Hepatocyte (in vitro differentiated cells): ENCODE measurements around the gene HDAC2. TPM values are rescaled to one million over a fixed set of nuclear protein-coding genes. Genes with fewer than 3 reads are reported as not detected.

Source experiments
- DNase-seq: peaks from one replicate; pipeline ENCODE4 v3.0.0-alpha.2; 2016; ENCODE audit warnings: low spot score
- H2AFZ ChIP-seq: fragments of 200-600 bp; sonication (generic); 2 replicates; pipeline ENCODE4 v1.6.0; 2016; ENCODE audit warnings: antibody characterized with exemption, mild to moderate bottlenecking
- H3K27ac ChIP-seq: fragments of 200-600 bp; sonication (generic); 2 replicates; pipeline ENCODE4 v1.5.1; 2016; ENCODE audit warnings: mild to moderate bottlenecking
- H3K27me3 ChIP-seq: fragments of 200-600 bp; sonication (generic); 2 replicates; pipeline ENCODE4 v1.6.1; 2016
- H3K36me3 ChIP-seq: fragments of 200-600 bp; sonication (generic); replicated peaks from 2 replicates; pipeline ENCODE4 v1.5.1; 2016; ENCODE audit warnings: low read depth; ENCODE audit not compliant: insufficient read depth
- H3K4me1 ChIP-seq: fragments of 200-600 bp; sonication (generic); 2 replicates; pipeline ENCODE4 v1.5.1; 2016; ENCODE audit warnings: mild to moderate bottlenecking, moderate library complexity; ENCODE audit not compliant: insufficient read depth
- H3K4me2 ChIP-seq: fragments of 200-600 bp; sonication (generic); 2 replicates; pipeline ENCODE4 v1.6.0; 2016
- H3K4me3 ChIP-seq: fragments of 200-600 bp; sonication (generic); 2 replicates; pipeline ENCODE4 v1.5.1; 2016; ENCODE audit warnings: mild to moderate bottlenecking
- H3K79me2 ChIP-seq: fragments of 200-600 bp; sonication (generic); 2 replicates; pipeline ENCODE4 v1.6.0; 2017; ENCODE audit warnings: mild to moderate bottlenecking
- H3K9me2 ChIP-seq: fragments of 200-600 bp; sonication (generic); replicated peaks from 2 replicates; pipeline ENCODE4 v1.6.0; 2017; ENCODE audit warnings: mild to moderate bottlenecking; ENCODE audit not compliant: insufficient read depth
- H3K9me3 ChIP-seq: fragments of 200-600 bp; sonication (generic); 2 replicates; pipeline ENCODE4 v1.5.1; 2016; ENCODE audit warnings: low read depth, mild to moderate bottlenecking
- H4K20me1 ChIP-seq: fragments of 200-600 bp; sonication (generic); 2 replicates; pipeline ENCODE4 v1.6.0; 2016; ENCODE audit warnings: mild to moderate bottlenecking; ENCODE audit not compliant: insufficient read depth, poor library complexity, severe bottlenecking
- EZH2 ChIP-seq: fragments of 200-600 bp; sonication (generic); IDR thresholded peaks from 2 replicates; pipeline ENCODE4 v1.6.1; 2016; ENCODE audit warnings: antibody characterized with exemption, mild to moderate bottlenecking, borderline replicate concordance
- EZH2phosphoT487 ChIP-seq: fragments of 200-600 bp; sonication (generic); IDR thresholded peaks from one replicate; pipeline ENCODE4 v1.6.1; 2018; ENCODE audit warnings: antibody characterized with exemption, mild to moderate bottlenecking, low read depth, moderate library complexity; ENCODE audit not compliant: unreplicated experiment, severe bottlenecking
- whole genome bisulfite sequencing: methylation state at CpG from one replicate; pipeline ENCODE4 v1.1.6; 2016; ENCODE audit warnings: low lambda C conversion rate; ENCODE audit errors: missing lambda C conversion rate; 5-methylcytosine and 5-hydroxymethylcytosine counted together
- polyA plus RNA-seq: library from polyadenylated mRNA; unstranded; fragments of >200 nt; fragmentation: Nextera tagmentation; extraction: Ambion mirVana; gene quantifications from 2 replicates; pipeline ENCODE4 v1.2.1, GENCODE V29; 2016
- total RNA-seq: library from RNA; depleted of rRNA; stranded (reverse); fragments of >200 nt; gene quantifications from 2 replicates; pipeline ENCODE4 v1.2.3, GENCODE V29; 2014
- TF ChIP-seq, protein P1 (sequence below): fragments of 200-600 bp; sonication (generic); IDR thresholded peaks from 2 replicates; pipeline ENCODE4 v1.5.1; 2016; ENCODE audit warnings: antibody characterized with exemption, mild to moderate bottlenecking; ENCODE audit not compliant: poor library complexity

Gene HDAC2
- total and polyA plus RNA-seq, 2 experiments from 2014 or later = 139 to 173 TPM

DNA sequence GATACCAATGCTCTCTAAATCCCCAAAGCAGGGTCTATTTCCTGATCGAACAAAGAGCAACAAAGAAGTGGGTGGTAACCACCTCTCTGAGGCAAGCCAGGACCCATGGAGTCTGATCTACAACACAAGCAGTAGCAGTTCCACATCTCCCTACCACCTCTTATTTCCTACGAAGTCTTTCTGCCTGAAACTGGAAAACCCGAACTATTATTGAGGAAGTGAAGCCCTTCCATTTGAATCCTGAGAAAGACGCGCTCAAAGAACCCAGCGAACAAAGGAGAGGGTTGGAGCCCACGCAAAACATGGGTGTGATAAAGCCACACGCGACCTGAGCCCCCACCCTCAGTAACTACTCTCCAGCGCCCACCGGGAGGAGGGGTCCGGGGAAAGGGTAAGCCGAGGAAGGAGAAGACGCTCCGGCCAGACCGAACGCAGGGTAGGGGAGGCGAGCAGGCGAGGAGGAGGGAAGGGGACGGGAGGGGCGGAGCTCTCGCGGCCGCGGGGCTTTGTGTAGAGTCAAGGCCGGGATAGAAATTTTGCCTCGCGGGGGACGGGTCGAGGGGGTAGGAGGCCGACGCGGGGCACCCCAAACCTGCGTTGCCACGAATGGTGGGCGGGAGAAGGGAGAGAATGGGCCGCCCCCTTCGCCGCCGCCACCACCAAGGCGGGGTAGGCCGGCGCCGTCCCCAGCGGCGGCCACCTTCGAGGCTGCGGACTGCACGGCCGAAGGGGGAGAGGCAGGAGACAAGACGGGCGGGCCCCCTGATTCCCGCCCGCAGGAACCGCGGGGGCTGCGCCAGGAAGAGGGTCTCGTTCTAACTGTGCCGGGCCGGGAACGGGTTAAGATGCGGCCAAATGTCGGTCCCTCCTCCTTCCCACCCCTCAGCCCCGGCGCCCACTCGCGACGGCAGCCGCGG, 802 bp downstream of the HDAC2 start:
- Histone ChIP-seq H3K4me1 (peaks cover 24% of the 10 kb centered on the region), H3K79me2 (peaks cover 63% of the 10 kb centered on the region), H3K36me3 (no peaks in the 10 kb centered on the region), H2AFZ (peak overlapping the region; percentile 93), H3K27me3 (no peaks in the 10 kb centered on the region), H3K9me2 (no peaks in the 10 kb centered on the region), H3K9me3 (no peaks in the 10 kb centered on the region), H4K20me1 (peaks cover 47% of the 10 kb centered on the region), H3K4me3 (peak overlapping the region; percentile 99), H3K4me2 (peak overlapping the region; percentile 85), H3K27ac (peak overlapping the region; percentile 100)
- peak; percentile 77 for DNase-seq
- WGBS = under 1% methylated on average over 30 of the region's 70 CpGs
- TF ChIP-seq EZH2phosphoT487 = no peak
- TF ChIP-seq EZH2 = no peak
- TF ChIP-seq, protein P1, sequence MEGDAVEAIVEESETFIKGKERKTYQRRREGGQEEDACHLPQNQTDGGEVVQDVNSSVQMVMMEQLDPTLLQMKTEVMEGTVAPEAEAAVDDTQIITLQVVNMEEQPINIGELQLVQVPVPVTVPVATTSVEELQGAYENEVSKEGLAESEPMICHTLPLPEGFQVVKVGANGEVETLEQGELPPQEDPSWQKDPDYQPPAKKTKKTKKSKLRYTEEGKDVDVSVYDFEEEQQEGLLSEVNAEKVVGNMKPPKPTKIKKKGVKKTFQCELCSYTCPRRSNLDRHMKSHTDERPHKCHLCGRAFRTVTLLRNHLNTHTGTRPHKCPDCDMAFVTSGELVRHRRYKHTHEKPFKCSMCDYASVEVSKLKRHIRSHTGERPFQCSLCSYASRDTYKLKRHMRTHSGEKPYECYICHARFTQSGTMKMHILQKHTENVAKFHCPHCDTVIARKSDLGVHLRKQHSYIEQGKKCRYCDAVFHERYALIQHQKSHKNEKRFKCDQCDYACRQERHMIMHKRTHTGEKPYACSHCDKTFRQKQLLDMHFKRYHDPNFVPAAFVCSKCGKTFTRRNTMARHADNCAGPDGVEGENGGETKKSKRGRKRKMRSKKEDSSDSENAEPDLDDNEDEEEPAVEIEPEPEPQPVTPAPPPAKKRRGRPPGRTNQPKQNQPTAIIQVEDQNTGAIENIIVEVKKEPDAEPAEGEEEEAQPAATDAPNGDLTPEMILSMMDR = no peak

DNA sequence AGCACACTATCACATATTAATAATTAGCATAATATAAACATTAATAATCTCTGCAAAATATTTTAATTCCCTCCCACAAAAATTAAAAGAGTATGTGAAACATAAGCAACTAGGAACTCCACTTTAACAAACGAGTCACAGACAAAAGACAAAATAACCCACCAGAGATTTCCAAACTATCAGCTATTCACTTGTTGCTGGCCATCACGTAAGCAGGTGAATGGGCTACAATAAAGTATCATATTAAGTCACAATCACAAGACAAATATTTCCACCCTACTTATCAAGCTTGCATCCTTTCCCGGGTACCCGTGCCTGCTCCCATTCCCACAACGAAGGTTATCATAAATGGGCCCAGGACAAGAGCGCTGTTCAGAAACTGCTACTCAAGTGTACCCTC, 2.5 kb downstream of the HDAC2 start:
- Histone ChIP-seq H3K27me3 (no peaks in the 10 kb centered on the region), H3K27ac (no peak overlapping the region), H4K20me1 (peaks cover 64% of the 10 kb centered on the region), H3K4me3 (peak overlapping the region; percentile 99), H3K9me3 (no peaks in the 10 kb centered on the region), H3K36me3 (no peaks in the 10 kb centered on the region), H3K9me2 (no peaks in the 10 kb centered on the region), H3K4me1 (peaks cover 24% of the 10 kb centered on the region), H3K4me2 (peak overlapping the region; percentile 85), H2AFZ (no peak overlapping the region), H3K79me2 (peaks cover 79% of the 10 kb centered on the region)
- DNase-seq = no peak
- TF ChIP-seq EZH2 (no peak), EZH2phosphoT487 (no peak)
- TF ChIP-seq, protein P1 = no peak
- 33% methylated on average over 6 of the region's 6 CpGs for WGBS

DNA sequence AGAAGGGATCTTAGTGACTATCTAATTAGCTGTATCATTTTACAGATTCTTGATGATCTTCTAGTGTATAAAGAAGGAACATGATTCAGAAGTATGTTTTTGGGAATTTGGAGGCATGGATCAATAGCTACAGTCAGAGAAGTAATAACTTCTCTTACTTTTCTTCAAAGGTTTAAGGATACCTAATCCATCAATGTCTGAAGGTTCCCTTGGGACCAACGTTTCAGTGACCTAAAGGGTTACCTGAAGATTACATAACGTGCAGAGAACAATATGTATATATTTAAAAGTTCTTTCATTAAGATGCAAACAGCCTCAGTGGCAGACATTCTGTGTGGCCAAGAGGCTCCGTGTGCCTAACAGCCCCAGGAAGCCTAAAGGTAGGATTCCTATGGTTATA, 3.2 kb downstream of the HDAC2 start:
- peak overlapping the region; percentile 99 for H3K4me3 ChIP-seq
- H2AFZ ChIP-seq = no peak overlapping the region
- WGBS = 24% methylated on average over 3 of the region's 3 CpGs
- H3K27ac ChIP-seq = no peak overlapping the region
- no peaks in the 10 kb centered on the region for H3K27me3 ChIP-seq
- peaks cover 24% of the 10 kb centered on the region for H3K4me1 ChIP-seq
- no peak for DNase-seq
- H3K79me2 ChIP-seq = peaks cover 86% of the 10 kb centered on the region
- H3K4me2 ChIP-seq = peak overlapping the region; percentile 85
- H3K9me3 ChIP-seq = no peaks in the 10 kb centered on the region
- no peaks in the 10 kb centered on the region for H3K36me3 ChIP-seq
- no peaks in the 10 kb centered on the region for H3K9me2 ChIP-seq
- TF ChIP-seq EZH2phosphoT487 = no peak
- no peak for TF ChIP-seq EZH2
- TF ChIP-seq, protein P1 = no peak
- H4K20me1 ChIP-seq = peaks cover 71% of the 10 kb centered on the region
